ENCODE measurements around the gene OCRL.

GRCh38 chrX:129540068-129540653 is at the start of gene OCRL:
- peak; percentile 19; the same call in 1 of the 2 replicates for TF ChIP-seq SPI1 (IDR thresholded peaks at IDR 0.05; ENCODE audit: borderline replicate concordance, low read depth)
- TF ChIP-seq, protein P1, sequence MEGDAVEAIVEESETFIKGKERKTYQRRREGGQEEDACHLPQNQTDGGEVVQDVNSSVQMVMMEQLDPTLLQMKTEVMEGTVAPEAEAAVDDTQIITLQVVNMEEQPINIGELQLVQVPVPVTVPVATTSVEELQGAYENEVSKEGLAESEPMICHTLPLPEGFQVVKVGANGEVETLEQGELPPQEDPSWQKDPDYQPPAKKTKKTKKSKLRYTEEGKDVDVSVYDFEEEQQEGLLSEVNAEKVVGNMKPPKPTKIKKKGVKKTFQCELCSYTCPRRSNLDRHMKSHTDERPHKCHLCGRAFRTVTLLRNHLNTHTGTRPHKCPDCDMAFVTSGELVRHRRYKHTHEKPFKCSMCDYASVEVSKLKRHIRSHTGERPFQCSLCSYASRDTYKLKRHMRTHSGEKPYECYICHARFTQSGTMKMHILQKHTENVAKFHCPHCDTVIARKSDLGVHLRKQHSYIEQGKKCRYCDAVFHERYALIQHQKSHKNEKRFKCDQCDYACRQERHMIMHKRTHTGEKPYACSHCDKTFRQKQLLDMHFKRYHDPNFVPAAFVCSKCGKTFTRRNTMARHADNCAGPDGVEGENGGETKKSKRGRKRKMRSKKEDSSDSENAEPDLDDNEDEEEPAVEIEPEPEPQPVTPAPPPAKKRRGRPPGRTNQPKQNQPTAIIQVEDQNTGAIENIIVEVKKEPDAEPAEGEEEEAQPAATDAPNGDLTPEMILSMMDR (IDR thresholded peaks at IDR 0.05; ENCODE audit: insufficient read depth, low read length): peak; percentile 38

Data from HL-60 (cell line).